ENCODE data around the gene GTF2A1L.
"Not testable (repeated sequence)": the region's sequence is repeated elsewhere in the genome, so short reads cannot be mapped to it uniquely, and the experiment has no call there.

- not testable (repeated sequence) for TF ChIP-seq POLR2A (IDR thresholded peaks at IDR 0.05; ENCODE audit: low read depth, low read length); POLR2AphosphoS5 (IDR thresholded peaks at IDR 0.05; ENCODE audit: low read depth, low read length); SPI1 (IDR thresholded peaks at IDR 0.05; ENCODE audit: low read depth, low read length); TAF1 (IDR thresholded peaks at IDR 0.05; ENCODE audit: low read depth, low read length); POU2F2 (IDR thresholded peaks at IDR 0.05; ENCODE audit: low read depth, low read length); PAX5 (IDR thresholded peaks at IDR 0.05; ENCODE audit: insufficient read depth, low read length, severe bottlenecking)
Observed at GRCh38 chr2:48703621-48704020, 86.0 kb downstream of the GTF2A1L start.

All from GM12891 (cell line).